Dermis blood vessel endothelial cell (primary cell): ENCODE measurements around the gene PLEKHG7. TPM values are rescaled to one million over a fixed set of nuclear protein-coding genes. Genes with fewer than 3 reads are reported as not detected.

Source experiments
- DNase-seq: peaks from one replicate; pipeline ENCODE4 v3.0.0; 2010
- total RNA-seq: library from RNA; depleted of rRNA; stranded (reverse); fragments of >200 nt; gene quantifications from 2 replicates; pipeline ENCODE4 v1.2.3, GENCODE V29; 2014

PLEKHG7 gene
- total RNA-seq, 1 donor from 2014 or later = not detected

- no peak for DNase-seq
Measured at GRCh38 chr12:92814584-92814983, 111.8 kb downstream of the PLEKHG7 start.

- peak; percentile 60 for DNase-seq
Measured at GRCh38 chr12:92821142-92821541, 118.4 kb downstream of the PLEKHG7 start.

Other genes starting within 250 kb of the PLEKHG7 start
- gene EEA1, start 226.3 kb downstream of the PLEKHG7 start, total RNA-seq = 23.0 and 49.5 TPM in 2 replicates